Ectodermal cell (in vitro differentiated cells): ENCODE measurements around the gene DCDC2B. TPM values are rescaled to one million over a fixed set of nuclear protein-coding genes. Genes with fewer than 3 reads are reported as not detected.
"Not testable (repeated sequence)": the region's sequence is repeated elsewhere in the genome, so short reads cannot be mapped to it uniquely, and the experiment has no call there.

ENCODE experiments used
- H3K27ac ChIP-seq: 2 replicates; pipeline ENCODE4 v1.7.0; 2013; ENCODE audit warnings: mild to moderate bottlenecking, low read depth, low read length; ENCODE audit not compliant: insufficient read depth, poor library complexity, severe bottlenecking
- H3K27me3 ChIP-seq: 2 replicates; pipeline ENCODE4 v1.7.0; 2013; ENCODE audit warnings: mild to moderate bottlenecking, low read length; ENCODE audit not compliant: insufficient read depth, control insufficient read depth, poor library complexity, severe bottlenecking
- H3K36me3 ChIP-seq: one replicate; pipeline ENCODE4 v1.7.0; 2013; ENCODE audit warnings: low read length; ENCODE audit not compliant: control insufficient read depth, insufficient read depth
- H3K4me1 ChIP-seq: one replicate; pipeline ENCODE4 v1.7.0; 2013; ENCODE audit warnings: low read length; ENCODE audit not compliant: control insufficient read depth, insufficient read depth
- H3K4me3 ChIP-seq: 2 replicates; pipeline ENCODE4 v1.7.0; 2013; ENCODE audit warnings: low read depth, low read length, control low read depth; ENCODE audit not compliant: insufficient read depth
- H3K9me3 ChIP-seq: 2 replicates; pipeline ENCODE4 v1.7.0; 2013; ENCODE audit warnings: mild to moderate bottlenecking, low read length, moderate library complexity; ENCODE audit not compliant: control insufficient read depth
- WGBS, 2 experiments: methylation state at CpG; one replicate each; pipeline ENCODE4 v1.1.7; 2013; ENCODE audit warnings: missing lambda C conversion rate in 2 of 2; 5-methylcytosine and 5-hydroxymethylcytosine counted together
- polyA plus RNA-seq, 4 experiments: library from polyadenylated mRNA; stranded (reverse); fragments of 50-300 nt; gene quantifications; one replicate each; pipeline ENCODE4 v1.2.3, GENCODE V29; 2013

Gene DCDC2B
- not detected for polyA plus RNA-seq (2013, experiment 1 of 4)
- not detected for polyA plus RNA-seq (2013, experiment 2 of 4)
- polyA plus RNA-seq (2013, experiment 3 of 4) = not detected
- not detected for polyA plus RNA-seq (2013, experiment 4 of 4)

GRCh38 chr1:32208891-32209328 lies at the start of gene DCDC2B:
Gene DCDC2B, plus strand, starts transcription at chr1:32209089. Its CDS starts 5 bp downstream, at chr1:32209094.
- H3K27ac ChIP-seq = no peak within 1 kb of the TSS
- H3K4me1 ChIP-seq = peaks cover 7% of the 10 kb centered on the region
- WGBS, 2 experiments = 89 to 90% methylated on average over 5 of the region's 5 CpGs

GRCh38 chr1:32159189-32159588 lies 49.7 kb upstream of the DCDC2B start:
- Histone ChIP-seq H3K4me1 (no peaks in the 10 kb centered on the region), H3K36me3 (peaks cover 48% of the 10 kb centered on the region), H3K4me3 (no peak overlapping the region), H3K27me3 (no peaks in the 10 kb centered on the region), H3K9me3 (no peaks in the 10 kb centered on the region), H3K27ac (no peak overlapping the region)
- WGBS, 2 experiments = 93 to 97% methylated on average over 3 of the region's 3 CpGs

More at GRCh38 chr1:32208891-32209328, at the start of gene DCDC2B:
- H3K27me3 ChIP-seq = no peaks in the 10 kb centered on the region
- no peaks in the 10 kb centered on the region for H3K9me3 ChIP-seq
- H3K36me3 ChIP-seq = peaks cover 6% of the 10 kb centered on the region
- no peak within 1 kb of the TSS for H3K4me3 ChIP-seq

DNA sequence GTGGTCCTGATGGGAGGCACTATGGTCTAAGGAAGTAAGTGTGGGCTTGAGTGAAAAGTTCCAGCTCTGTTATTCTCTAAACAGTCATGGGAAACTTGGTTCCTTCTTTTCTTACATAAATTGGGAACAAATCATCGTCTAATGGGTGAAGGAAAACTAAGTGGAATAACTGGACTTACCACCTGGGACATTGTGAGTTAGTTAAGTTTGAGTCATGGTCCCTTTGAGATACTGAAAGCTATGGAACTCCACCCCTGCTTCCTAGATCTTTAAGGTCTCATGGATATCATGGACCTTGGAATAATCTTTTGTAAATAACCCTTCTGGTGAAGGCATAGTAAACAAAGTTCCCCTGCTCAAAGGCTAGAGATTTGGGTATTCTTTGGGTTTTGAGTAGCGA lies 45.5 kb upstream of the DCDC2B start:
- Histone ChIP-seq H3K9me3 (no peaks in the 10 kb centered on the region), H3K36me3 (peaks cover 49% of the 10 kb centered on the region), H3K4me1 (no peaks in the 10 kb centered on the region), H3K27ac (no peak overlapping the region), H3K4me3 (no peak overlapping the region), H3K27me3 (no peaks in the 10 kb centered on the region)
- WGBS, 2 experiments = 86 to 93% methylated on average over 1 to 2 of the region's 2 CpGs

DNA sequence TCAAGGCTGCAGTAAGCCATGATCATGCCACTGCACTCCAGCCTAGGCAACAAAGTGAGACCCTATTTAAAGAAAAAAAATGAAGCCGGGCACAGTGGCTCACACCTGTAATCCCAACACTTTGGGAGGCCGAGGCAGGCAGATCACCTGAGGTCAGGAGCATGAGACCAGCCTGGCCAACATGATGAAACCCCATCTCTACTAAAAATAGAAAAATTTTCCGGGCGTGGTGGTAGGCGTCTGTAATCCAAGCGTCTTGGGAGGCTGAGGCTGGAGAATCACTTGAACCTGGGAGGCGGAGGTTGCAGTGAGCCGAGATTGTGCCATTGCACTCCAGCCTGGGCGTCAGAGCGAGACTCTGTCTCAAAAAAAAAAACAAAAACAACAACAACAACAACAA lies 43.3 kb upstream of the DCDC2B start:
- H3K36me3 ChIP-seq = peaks cover 57% of the 10 kb centered on the region
- H3K9me3 ChIP-seq = not testable (repeated sequence)

GRCh38 chr1:32170991-32171390 lies 37.9 kb upstream of the DCDC2B start:
- 89 to 97% methylated on average over 4 of the region's 4 CpGs for WGBS, 2 experiments
- Histone ChIP-seq H3K4me1 (no peaks in the 10 kb centered on the region), H3K9me3 (no peaks in the 10 kb centered on the region), H3K4me3 (no peak overlapping the region), H3K36me3 (peaks cover 42% of the 10 kb centered on the region), H3K27ac (no peak overlapping the region), H3K27me3 (no peaks in the 10 kb centered on the region)

More for the DNA sequence above, 43.3 kb upstream of the DCDC2B start:
- H3K27me3 ChIP-seq, H3K4me3 ChIP-seq, H3K27ac ChIP-seq, H3K4me1 ChIP-seq: not testable (repeated sequence)
- WGBS, 2 experiments = 94 to 96% methylated on average over 10 of the region's 10 CpGs

DNA sequence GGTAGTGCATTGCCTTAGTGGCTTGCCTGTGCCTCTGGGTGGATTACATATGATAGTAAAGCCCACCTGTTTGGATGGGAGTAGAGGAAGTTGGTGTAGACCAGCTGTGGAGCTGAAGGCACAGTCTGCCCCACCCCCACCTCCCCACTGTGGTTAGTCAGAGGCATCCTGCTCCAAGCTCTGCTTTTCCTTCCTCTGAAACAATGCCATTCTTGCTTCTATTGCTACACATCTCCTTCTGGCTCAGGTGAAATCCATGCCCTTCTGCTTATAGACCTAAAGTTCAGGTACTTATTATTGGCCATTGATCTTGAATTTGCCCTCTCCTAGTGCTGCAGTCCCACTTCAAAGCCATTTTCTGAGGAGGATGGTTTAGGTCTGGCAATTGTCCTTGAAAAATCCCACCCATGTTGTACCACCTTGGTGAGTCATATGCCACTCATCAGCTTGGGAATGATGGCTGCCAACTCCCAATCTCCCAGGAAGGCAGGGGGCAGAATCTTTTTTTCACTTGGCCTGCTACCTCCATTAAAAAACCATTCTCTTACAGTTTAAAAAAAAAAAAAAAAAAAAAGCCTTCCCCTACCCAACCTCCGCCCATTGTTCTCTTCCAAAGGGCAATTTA lies 36.2 kb upstream of the DCDC2B start:
- Histone ChIP-seq H3K36me3 (peaks cover 29% of the 10 kb centered on the region), H3K27me3 (no peaks in the 10 kb centered on the region)
- WGBS, 2 experiments = 95 to 100% methylated on average over 1 of the region's 1 CpG

DNA sequence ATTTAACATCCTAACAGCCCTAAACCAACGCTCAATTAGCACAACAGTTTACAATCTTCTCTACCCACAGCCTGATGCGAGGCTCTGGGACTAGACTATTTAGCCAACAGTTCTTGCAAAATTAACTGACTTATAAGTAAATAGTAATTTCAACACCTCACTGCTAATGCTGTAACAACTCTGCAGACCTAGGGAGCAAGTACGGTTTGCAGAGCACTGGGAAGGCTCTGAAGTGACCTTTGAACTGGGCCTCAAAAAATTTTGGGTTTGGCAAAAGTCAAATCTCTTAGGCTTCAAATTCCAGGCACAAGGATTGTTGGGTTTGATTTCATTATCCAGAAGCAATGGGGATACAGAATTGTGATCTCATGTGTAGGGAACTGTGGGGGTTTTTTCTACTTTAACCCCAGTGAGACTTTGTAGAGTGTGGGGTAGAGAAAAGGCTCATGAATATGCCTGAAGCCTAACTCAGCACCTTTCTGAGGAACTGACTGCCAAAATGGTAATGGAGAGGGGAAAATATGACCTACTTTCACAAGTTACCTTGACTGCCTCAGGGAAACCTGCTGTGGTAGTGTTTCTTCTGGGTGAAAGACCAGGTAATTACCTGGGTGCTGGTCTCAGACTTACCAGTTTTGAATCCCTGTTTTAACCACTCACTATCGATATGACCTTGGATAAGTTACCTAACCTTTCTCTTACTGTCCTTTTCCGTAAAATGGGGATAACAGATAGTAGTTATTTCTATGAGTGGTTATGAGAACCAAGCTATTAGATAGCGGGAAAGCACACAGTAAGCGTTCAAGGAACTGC lies 30.3 kb upstream of the DCDC2B start:
- no peaks in the 10 kb centered on the region for H3K9me3 ChIP-seq
- H3K4me1 ChIP-seq = peaks cover 11% of the 10 kb centered on the region
- 86 to 90% methylated on average over 7 of the region's 7 CpGs for WGBS, 2 experiments
- no peaks in the 10 kb centered on the region for H3K27me3 ChIP-seq
- peak overlapping the region; percentile 77 for H3K4me3 ChIP-seq
- H3K27ac ChIP-seq = peak overlapping the region; percentile 41
- peaks cover 11% of the 10 kb centered on the region for H3K36me3 ChIP-seq

More for the DNA sequence above, 36.2 kb upstream of the DCDC2B start:
- Histone ChIP-seq H3K4me3 (no peak overlapping the region), H3K9me3 (no peaks in the 10 kb centered on the region), H3K27ac (no peak overlapping the region), H3K4me1 (no peaks in the 10 kb centered on the region)

DNA sequence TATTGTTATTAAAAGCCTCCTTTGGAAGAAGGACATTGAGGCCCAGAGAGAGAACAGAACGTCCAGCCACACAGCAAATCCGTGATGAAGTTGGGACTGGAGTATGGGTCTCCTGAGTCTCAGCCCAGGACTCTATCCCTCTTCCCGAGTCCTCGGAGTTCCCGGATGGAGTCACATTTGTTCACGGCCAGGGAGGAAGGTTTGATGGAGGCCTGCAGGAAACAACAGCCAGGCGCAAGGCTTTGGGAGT lies 29.8 kb upstream of the DCDC2B start:
- H3K27ac ChIP-seq = peak overlapping the region; percentile 41
- peaks cover 11% of the 10 kb centered on the region for H3K4me1 ChIP-seq
- H3K36me3 ChIP-seq = peaks cover 16% of the 10 kb centered on the region
- H3K9me3 ChIP-seq = no peaks in the 10 kb centered on the region
- 42 to 47% methylated on average over 7 of the region's 7 CpGs for WGBS, 2 experiments
- no peaks in the 10 kb centered on the region for H3K27me3 ChIP-seq
- H3K4me3 ChIP-seq = peak overlapping the region; percentile 77

DNA sequence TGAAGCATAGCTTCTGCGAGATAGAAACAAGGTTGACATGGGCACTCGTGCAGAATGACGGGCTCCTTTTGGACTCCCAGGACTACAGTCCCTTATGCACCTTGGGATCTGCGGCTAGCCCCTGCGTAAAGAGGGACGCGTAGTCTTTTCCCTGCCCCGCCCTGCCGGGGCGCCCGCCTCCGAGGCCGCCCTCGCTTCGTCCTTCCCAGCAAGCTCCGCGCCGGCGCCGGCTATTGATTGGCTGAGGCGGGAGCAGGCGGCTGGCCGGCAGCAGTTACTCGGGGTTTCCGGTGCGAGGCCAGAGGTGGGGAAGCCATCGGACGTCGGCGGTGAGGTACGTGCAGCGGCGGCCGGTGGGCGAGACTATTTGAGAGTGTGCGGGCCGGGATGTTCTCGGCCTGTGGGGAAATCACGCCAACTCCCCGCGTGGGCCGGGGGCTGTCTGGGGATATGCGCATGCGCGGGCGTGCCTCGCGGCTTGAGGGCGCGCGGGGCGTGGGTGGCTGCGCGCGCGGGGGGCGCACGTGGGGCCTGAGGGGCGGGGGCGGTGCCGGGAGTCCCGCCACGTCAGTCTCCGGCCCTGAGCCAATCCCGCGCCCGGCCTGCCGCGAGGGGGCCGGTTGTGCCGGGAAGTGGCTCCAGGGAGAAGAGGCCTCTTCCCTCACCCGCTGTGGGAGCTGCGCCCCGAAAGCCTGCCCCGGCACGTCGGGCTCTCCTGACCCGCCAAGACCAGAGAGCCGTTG lies 29.3 kb upstream of the DCDC2B start, which contains the start of gene TXLNA:
Gene TXLNA (plus strand): TSS at position 233 of the 743 bp plus-strand sequence. CDS start 671 bp downstream, outside the sequence.
- H3K4me1 ChIP-seq = peaks cover 11% of the 10 kb centered on the region
- no peaks in the 10 kb centered on the region for H3K27me3 ChIP-seq
- H3K27ac ChIP-seq = peak within 1 kb of the TSS; percentile 90
- H3K4me3 ChIP-seq = peak within 1 kb of the TSS; percentile 77
- H3K36me3 ChIP-seq = peaks cover 21% of the 10 kb centered on the region
- 1% methylated on average over 79 of the region's 79 CpGs for WGBS, 2 experiments
- H3K9me3 ChIP-seq = no peaks in the 10 kb centered on the region
